Measurements from ENCODE around the gene TTLL1. TPM values are rescaled to one million over a fixed set of nuclear protein-coding genes. Genes with fewer than 3 reads are reported as not detected.

TTLL1 gene
- total RNA-seq, 1 experiment from 2014 or later, result 4.1 TPM

GRCh38 chr22:43080616-43081015 is 8.6 kb downstream of the TTLL1 start:
- Mint-ChIP-seq H3K4me1 (ENCODE audit: low read depth, unreplicated experiment) (peaks cover 7% of the 10 kb centered on the region), H3K4me3 (ENCODE audit: unreplicated experiment) (no peak overlapping the region), H3K9me3 (ENCODE audit: unreplicated experiment) (no peaks in the 10 kb centered on the region), H3K27me3 (ENCODE audit: insufficient read depth, unreplicated experiment) (no peaks in the 10 kb centered on the region), H3K27ac (ENCODE audit: unreplicated experiment) (peak overlapping the region; percentile 32), H3K36me3 (ENCODE audit: insufficient read depth, unreplicated experiment) (no peaks in the 10 kb centered on the region)
- H3K4me3 ChIP-seq (ENCODE audit: low read depth, low read length), result no peak overlapping the region
- intact Hi-C loops (cut with micrococcal nuclease; ENCODE audit: unreplicated experiment), result no loop called here
- ChIA-PET CTCF (no interaction called here), POLR2A (no interaction called here)
- peak in 1 of 2 experiments; percentile 32 for DNase-seq
- TF ChIP-seq CTCF (IDR thresholded peaks at IDR 0.05; ENCODE audit: insufficient read depth in 1 of 2, low read depth in 1 of 2, low read length in 1 of 2, severe bottlenecking in 1 of 2, unreplicated experiment in 1 of 2), result no peak
- peaks cover 8% of the 10 kb centered on the region for H3K4me1 ChIP-seq
- H3K27me3 ChIP-seq (replicated peaks; ENCODE audit: control insufficient read depth, insufficient read depth, low read length), result no peaks in the 10 kb centered on the region
- no peaks in the 10 kb centered on the region for H3K36me3 ChIP-seq (ENCODE audit: control insufficient read depth, insufficient read depth, low read length)
- no TSS peak for BruUV-seq (replicated peaks)
- H3K9me3 ChIP-seq, result no peaks in the 10 kb centered on the region

GRCh38 chr22:43079742-43080141 is 9.4 kb downstream of the TTLL1 start:
- Histone ChIP-seq H3K36me3 (ENCODE audit: control insufficient read depth, insufficient read depth, low read length) (no peaks in the 10 kb centered on the region), H3K4me1 (peaks cover 8% of the 10 kb centered on the region), H3K27me3 (replicated peaks; ENCODE audit: control insufficient read depth, insufficient read depth, low read length) (no peaks in the 10 kb centered on the region), H3K4me3 (ENCODE audit: low read depth, low read length) (no peak overlapping the region), H3K9me3 (no peaks in the 10 kb centered on the region)
- CTCF ChIA-PET, result no interaction called here
- Mint-ChIP-seq H3K27me3 (ENCODE audit: insufficient read depth, unreplicated experiment) (no peaks in the 10 kb centered on the region), H3K4me3 (ENCODE audit: unreplicated experiment) (no peak overlapping the region), H3K27ac (ENCODE audit: unreplicated experiment) (no peak overlapping the region), H3K9me3 (ENCODE audit: unreplicated experiment) (no peaks in the 10 kb centered on the region), H3K4me1 (ENCODE audit: low read depth, unreplicated experiment) (peaks cover 7% of the 10 kb centered on the region), H3K36me3 (ENCODE audit: insufficient read depth, unreplicated experiment) (no peaks in the 10 kb centered on the region)
- intact Hi-C loops (cut with micrococcal nuclease; ENCODE audit: unreplicated experiment), result no loop called here
- POLR2A ChIA-PET, result no interaction called here
- BruUV-seq (replicated peaks), result no TSS peak
- DNase-seq, result no peak
- no peak for TF ChIP-seq CTCF (IDR thresholded peaks at IDR 0.05; ENCODE audit: insufficient read depth in 1 of 2, low read depth in 1 of 2, low read length in 1 of 2, severe bottlenecking in 1 of 2, unreplicated experiment in 1 of 2)

- H3K36me3 Mint-ChIP-seq (ENCODE audit: insufficient read depth, unreplicated experiment), result no peaks in the 10 kb centered on the region
- no peaks in the 10 kb centered on the region for H3K9me3 Mint-ChIP-seq (ENCODE audit: unreplicated experiment)
- Histone ChIP-seq H3K36me3 (ENCODE audit: control insufficient read depth, insufficient read depth, low read length) (no peaks in the 10 kb centered on the region), H3K27me3 (replicated peaks; ENCODE audit: control insufficient read depth, insufficient read depth, low read length) (no peaks in the 10 kb centered on the region), H3K9me3 (no peaks in the 10 kb centered on the region), H3K4me3 (ENCODE audit: low read depth, low read length) (no peak overlapping the region), H3K4me1 (peaks cover 8% of the 10 kb centered on the region)
- no peak overlapping the region for H3K27ac Mint-ChIP-seq (ENCODE audit: unreplicated experiment)
- DNase-seq, result peak in 1 of 2 experiments; percentile 44
- TF ChIP-seq CTCF (IDR thresholded peaks at IDR 0.05; ENCODE audit: insufficient read depth in 1 of 2, low read depth in 1 of 2, low read length in 1 of 2, severe bottlenecking in 1 of 2, unreplicated experiment in 1 of 2), result no peak
- H3K27me3 Mint-ChIP-seq (ENCODE audit: insufficient read depth, unreplicated experiment), result no peaks in the 10 kb centered on the region
- BruUV-seq (replicated peaks), result no TSS peak
- ChIA-PET POLR2A (no interaction called here), CTCF (no interaction called here)
- peaks cover 7% of the 10 kb centered on the region for H3K4me1 Mint-ChIP-seq (ENCODE audit: low read depth, unreplicated experiment)
- intact Hi-C loops (cut with micrococcal nuclease; ENCODE audit: unreplicated experiment), result no loop called here
- no peak overlapping the region for H3K4me3 Mint-ChIP-seq (ENCODE audit: unreplicated experiment)
These were observed 10.7 kb downstream of the TTLL1 start for GRCh38 chr22:43078522-43078921.

Data from Caco-2 (cell line).